H9 (cell line): ENCODE measurements around the gene C10orf71. TPM values are rescaled to one million over a fixed set of nuclear protein-coding genes. Genes with fewer than 3 reads are reported as not detected.

ENCODE experiments used
- DNase-seq: peaks from one replicate; pipeline ENCODE4 v3.0.0-alpha.2; 2017
- H2AFZ ChIP-seq: one replicate; pipeline ENCODE4 v1.6.1; 2013; ENCODE audit warnings: mild to moderate bottlenecking, low read length, control low read depth, moderate library complexity
- H2AK5ac ChIP-seq: 2 replicates; pipeline ENCODE4 v1.6.1; 2013; ENCODE audit warnings: low read length, control low read depth, mixed read lengths; ENCODE audit not compliant: insufficient read length
- H2BK120ac ChIP-seq: one replicate; pipeline ENCODE4 v1.6.1; 2013; ENCODE audit warnings: low read depth, mild to moderate bottlenecking, low read length, control low read depth, inconsistent platforms; ENCODE audit not compliant: poor library complexity, severe bottlenecking
- H2BK12ac ChIP-seq: 2 replicates; pipeline ENCODE4 v1.6.1; 2013; ENCODE audit warnings: low read length, control low read depth, mixed read lengths, low read depth; ENCODE audit not compliant: insufficient read length
- H2BK15ac ChIP-seq: 2 replicates; pipeline ENCODE4 v1.6.1; 2013; ENCODE audit warnings: low read depth, low read length, control low read depth
- H2BK20ac ChIP-seq: one replicate; pipeline ENCODE4 v1.6.1; 2013; ENCODE audit warnings: low read depth, mild to moderate bottlenecking, low read length, control low read depth, inconsistent platforms; ENCODE audit not compliant: poor library complexity, severe bottlenecking
- H2BK5ac ChIP-seq: 2 replicates; pipeline ENCODE4 v1.6.1; 2013; ENCODE audit warnings: low read length, control low read depth, mixed read lengths; ENCODE audit not compliant: insufficient read length
- H3K14ac ChIP-seq: 2 replicates; pipeline ENCODE4 v1.6.1; 2013; ENCODE audit warnings: low read length, control low read depth; ENCODE audit not compliant: insufficient read depth
- H3K18ac ChIP-seq: 2 replicates; pipeline ENCODE4 v1.6.1; 2013; ENCODE audit warnings: low read depth, mild to moderate bottlenecking, mixed read lengths, low read length, control low read depth; ENCODE audit not compliant: insufficient read length
- H3K23ac ChIP-seq: 2 replicates; pipeline ENCODE4 v1.6.1; 2013; ENCODE audit warnings: low read length, control low read depth, mixed read lengths, low read depth; ENCODE audit not compliant: insufficient read length
- H3K23me2 ChIP-seq: 2 replicates; pipeline ENCODE4 v1.6.1; 2013; ENCODE audit warnings: low read depth, mild to moderate bottlenecking, mixed read lengths, low read length, control low read depth; ENCODE audit not compliant: insufficient read length, poor library complexity, severe bottlenecking
- H3K27ac ChIP-seq: 2 replicates; pipeline ENCODE4 v1.5.1; 2013; ENCODE audit warnings: low read length, control low read depth, mixed read lengths, low read depth; ENCODE audit not compliant: insufficient read length
- H3K27me3 ChIP-seq: 2 replicates; pipeline ENCODE4 v1.6.1; 2013; ENCODE audit warnings: low read length, control low read depth, inconsistent platforms; ENCODE audit not compliant: insufficient read depth
- H3K4ac ChIP-seq: 2 replicates; pipeline ENCODE4 v1.6.1; 2013; ENCODE audit warnings: low read depth, mild to moderate bottlenecking, control low read depth, inconsistent platforms, low read length, moderate library complexity
- H3K4me1 ChIP-seq: 2 replicates; pipeline ENCODE4 v1.6.1; 2013; ENCODE audit warnings: low read length, control low read depth, inconsistent platforms; ENCODE audit not compliant: insufficient read depth
- H3K4me2 ChIP-seq: 2 replicates; pipeline ENCODE4 v1.6.1; 2013; ENCODE audit warnings: low read length, control low read depth, mixed read lengths; ENCODE audit not compliant: insufficient read length, insufficient read depth
- H3K56ac ChIP-seq: 2 replicates; pipeline ENCODE4 v1.6.1; 2013; ENCODE audit warnings: low read depth, mild to moderate bottlenecking, mixed read lengths, low read length, control low read depth; ENCODE audit not compliant: insufficient read length
- H3K79me1 ChIP-seq: 2 replicates; pipeline ENCODE4 v1.6.1; 2013; ENCODE audit warnings: low read depth, mild to moderate bottlenecking, moderate library complexity, low read length, control low read depth, inconsistent platforms; ENCODE audit not compliant: insufficient read depth, poor library complexity, severe bottlenecking
- H3K79me2 ChIP-seq: 2 replicates; pipeline ENCODE4 v1.6.1; 2013; ENCODE audit warnings: low read length, control low read depth, inconsistent platforms; ENCODE audit not compliant: insufficient read depth
- H3K9ac ChIP-seq: 2 replicates; pipeline ENCODE4 v1.6.1; 2013; ENCODE audit warnings: low read length, control low read depth, mixed read lengths; ENCODE audit not compliant: insufficient read length; ENCODE audit errors: extremely low read depth
- H3K9me3 ChIP-seq: one replicate; pipeline ENCODE4 v1.6.1; 2013; ENCODE audit warnings: low read depth, low read length, inconsistent platforms; ENCODE audit not compliant: control insufficient read depth
- H3T11ph ChIP-seq: one replicate; pipeline ENCODE4 v1.6.1; 2013; ENCODE audit warnings: mild to moderate bottlenecking, low read length, control low read depth, inconsistent platforms
- H4K20me1 ChIP-seq: one replicate; pipeline ENCODE4 v1.6.1; 2013; ENCODE audit not compliant: control insufficient read depth, insufficient read length, insufficient read depth
- H4K5ac ChIP-seq: 2 replicates; pipeline ENCODE4 v1.6.1; 2013; ENCODE audit warnings: low read depth, mild to moderate bottlenecking, mixed read lengths, low read length, control low read depth; ENCODE audit not compliant: insufficient read length
- H4K8ac ChIP-seq: replicated peaks from 2 replicates; pipeline ENCODE4 v1.6.1; 2013; ENCODE audit warnings: low read length, control low read depth, mixed read lengths, low read depth; ENCODE audit not compliant: insufficient read length
- H4K91ac ChIP-seq: 2 replicates; pipeline ENCODE4 v1.6.1; 2013; ENCODE audit warnings: low read depth, mild to moderate bottlenecking, moderate library complexity, mixed read lengths, low read length, control low read depth; ENCODE audit not compliant: insufficient read length
- H3K27ac Mint-ChIP-seq, 3 experiments: 2 replicates in 2 of 3; 3 replicates in 1 of 3; pipeline ENCODE4 v1.8.0; 2020 to 2021; ENCODE audit warnings: mixed read lengths in 3 of 3, mild to moderate bottlenecking in 1 of 3, moderate library complexity in 1 of 3
- H3K27me3 Mint-ChIP-seq: 2 replicates; pipeline ENCODE4 v1.8.0; 2021; ENCODE audit warnings: low read depth, mild to moderate bottlenecking, moderate library complexity, mixed read lengths
- H3K36me3 Mint-ChIP-seq, 3 experiments: 2 replicates in 2 of 3; 3 replicates in 1 of 3; pipeline ENCODE4 v1.8.0; 2020 to 2021; ENCODE audit warnings: low read depth in 3 of 3, mixed read lengths in 3 of 3; ENCODE audit not compliant: insufficient read depth in 1 of 3
- H3K4me1 Mint-ChIP-seq, 2 experiments: 2 replicates each; pipeline ENCODE4 v1.8.0; 2020; ENCODE audit warnings: mixed read lengths in 2 of 2
- H3K4me3 Mint-ChIP-seq, 2 experiments: 2 replicates in 1 of 2; 3 replicates in 1 of 2; pipeline ENCODE4 v1.8.0; 2020 to 2021; ENCODE audit warnings: mild to moderate bottlenecking in 2 of 2, mixed read lengths in 2 of 2, moderate library complexity in 1 of 2
- H3K9me3 Mint-ChIP-seq, 2 experiments: 2 replicates in 1 of 2; 3 replicates in 1 of 2; pipeline ENCODE4 v1.8.0; 2020; ENCODE audit warnings: mild to moderate bottlenecking in 2 of 2, mixed read lengths in 2 of 2, moderate library complexity in 1 of 2
- WGBS: extraction: QIAGEN DNeasy Blood & Tissue Kit; methylation state at CpG from one replicate; pipeline ENCODE4 v1.1.7; 2013; ENCODE audit warnings: missing lambda C conversion rate, low lambda C conversion rate, mixed read lengths; ENCODE audit not compliant: insufficient read length; ENCODE audit errors: extremely low coverage; 5-methylcytosine and 5-hydroxymethylcytosine counted together
- total RNA-seq: library from RNA; stranded (reverse); gene quantifications from 2 replicates; pipeline ENCODE4 v1.2.1, GENCODE V29; 2021
- TF ChIP-seq, protein P1 (sequence below): fragments of 200-600 bp; sonication (generic); conservative IDR thresholded peaks from 3 replicates; pipeline ENCODE4 v1.8.0; 2021; ENCODE audit warnings: antibody characterized with exemption, mild to moderate bottlenecking

The C10orf71 gene
- total RNA-seq, 1 experiment from 2014 or later: not detected

DNA sequence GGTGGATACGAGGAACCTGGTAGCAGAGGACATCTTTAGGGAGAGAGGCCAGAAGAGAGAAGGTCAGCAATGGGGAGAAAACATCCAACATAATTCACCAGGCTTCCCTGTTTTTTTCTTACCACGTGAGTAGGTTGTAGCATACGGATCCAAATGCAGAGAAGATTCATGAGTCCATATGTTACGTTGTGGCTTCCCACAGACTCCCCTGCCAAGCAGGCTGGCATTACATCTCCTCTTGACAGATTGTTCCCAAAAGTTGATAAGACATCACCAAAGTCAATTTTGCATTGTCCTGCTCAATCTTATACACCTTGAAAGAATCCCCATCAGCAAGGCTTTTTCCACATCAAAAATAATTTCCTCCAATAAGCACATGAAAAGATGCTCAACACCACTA, 57.2 kb downstream of the C10orf71 start:
- Histone ChIP-seq H3K9ac (no peak overlapping the region), H2BK5ac (no peak overlapping the region), H3K9me3 (no peaks in the 10 kb centered on the region), H3K4me2 (no peak overlapping the region), H3K79me1 (no peaks in the 10 kb centered on the region), H3K23me2 (no peaks in the 10 kb centered on the region), H2AK5ac (no peak overlapping the region), H3T11ph (no peak overlapping the region), H2BK120ac (no peak overlapping the region), H2BK15ac (no peak overlapping the region), H2AFZ (no peak overlapping the region), H3K56ac (no peak overlapping the region), H2BK12ac (no peak overlapping the region), H3K4me1 (peaks cover 4% of the 10 kb centered on the region), H4K91ac (no peak overlapping the region), H3K23ac (no peak overlapping the region), H2BK20ac (no peak overlapping the region), H3K27ac (no peak overlapping the region), H4K20me1 (no peaks in the 10 kb centered on the region), H3K4ac (no peak overlapping the region), H4K5ac (no peak overlapping the region), H3K14ac (no peak overlapping the region), H3K79me2 (no peaks in the 10 kb centered on the region), H4K8ac (no peak overlapping the region), H3K18ac (no peak overlapping the region), H3K27me3 (no peaks in the 10 kb centered on the region)
- no peak overlapping the region; a peak in 1 of 5 replicates for H3K4me3 Mint-ChIP-seq
- H3K9me3 Mint-ChIP-seq: peaks cover 0 to 2% of the 10 kb centered on the region in 2 experiments; a peak in 1 of 5 replicates
- TF ChIP-seq, protein P1, sequence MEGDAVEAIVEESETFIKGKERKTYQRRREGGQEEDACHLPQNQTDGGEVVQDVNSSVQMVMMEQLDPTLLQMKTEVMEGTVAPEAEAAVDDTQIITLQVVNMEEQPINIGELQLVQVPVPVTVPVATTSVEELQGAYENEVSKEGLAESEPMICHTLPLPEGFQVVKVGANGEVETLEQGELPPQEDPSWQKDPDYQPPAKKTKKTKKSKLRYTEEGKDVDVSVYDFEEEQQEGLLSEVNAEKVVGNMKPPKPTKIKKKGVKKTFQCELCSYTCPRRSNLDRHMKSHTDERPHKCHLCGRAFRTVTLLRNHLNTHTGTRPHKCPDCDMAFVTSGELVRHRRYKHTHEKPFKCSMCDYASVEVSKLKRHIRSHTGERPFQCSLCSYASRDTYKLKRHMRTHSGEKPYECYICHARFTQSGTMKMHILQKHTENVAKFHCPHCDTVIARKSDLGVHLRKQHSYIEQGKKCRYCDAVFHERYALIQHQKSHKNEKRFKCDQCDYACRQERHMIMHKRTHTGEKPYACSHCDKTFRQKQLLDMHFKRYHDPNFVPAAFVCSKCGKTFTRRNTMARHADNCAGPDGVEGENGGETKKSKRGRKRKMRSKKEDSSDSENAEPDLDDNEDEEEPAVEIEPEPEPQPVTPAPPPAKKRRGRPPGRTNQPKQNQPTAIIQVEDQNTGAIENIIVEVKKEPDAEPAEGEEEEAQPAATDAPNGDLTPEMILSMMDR: no peak
- no CpG with 5 or more reads among the region's 4 CpGs for WGBS
- H3K27me3 Mint-ChIP-seq: no peaks in the 10 kb centered on the region
- H3K36me3 Mint-ChIP-seq: no peaks in the 10 kb centered on the region
- no peak overlapping the region for H3K27ac Mint-ChIP-seq
- no peak for DNase-seq
- H3K4me1 Mint-ChIP-seq: peaks cover 5 to 6% of the 10 kb centered on the region in 2 experiments
